Dermis blood vessel endothelial cell (primary cell): Measurements from ENCODE around the gene THYN1. TPM values are rescaled to one million over a fixed set of nuclear protein-coding genes. Genes with fewer than 3 reads are reported as not detected.
"Not testable (repeated sequence)": the region's sequence is repeated elsewhere in the genome, so short reads cannot be mapped to it uniquely, and the experiment has no call there.

Source experiments
- DNase-seq: peaks from one replicate; pipeline ENCODE4 v3.0.0; 2010
- total RNA-seq: library from RNA; depleted of rRNA; stranded (reverse); fragments of >200 nt; gene quantifications from 2 replicates; pipeline ENCODE4 v1.2.3, GENCODE V29; 2014

Gene THYN1
- 58.7 and 76.3 TPM in 2 replicates for total RNA-seq

DNA sequence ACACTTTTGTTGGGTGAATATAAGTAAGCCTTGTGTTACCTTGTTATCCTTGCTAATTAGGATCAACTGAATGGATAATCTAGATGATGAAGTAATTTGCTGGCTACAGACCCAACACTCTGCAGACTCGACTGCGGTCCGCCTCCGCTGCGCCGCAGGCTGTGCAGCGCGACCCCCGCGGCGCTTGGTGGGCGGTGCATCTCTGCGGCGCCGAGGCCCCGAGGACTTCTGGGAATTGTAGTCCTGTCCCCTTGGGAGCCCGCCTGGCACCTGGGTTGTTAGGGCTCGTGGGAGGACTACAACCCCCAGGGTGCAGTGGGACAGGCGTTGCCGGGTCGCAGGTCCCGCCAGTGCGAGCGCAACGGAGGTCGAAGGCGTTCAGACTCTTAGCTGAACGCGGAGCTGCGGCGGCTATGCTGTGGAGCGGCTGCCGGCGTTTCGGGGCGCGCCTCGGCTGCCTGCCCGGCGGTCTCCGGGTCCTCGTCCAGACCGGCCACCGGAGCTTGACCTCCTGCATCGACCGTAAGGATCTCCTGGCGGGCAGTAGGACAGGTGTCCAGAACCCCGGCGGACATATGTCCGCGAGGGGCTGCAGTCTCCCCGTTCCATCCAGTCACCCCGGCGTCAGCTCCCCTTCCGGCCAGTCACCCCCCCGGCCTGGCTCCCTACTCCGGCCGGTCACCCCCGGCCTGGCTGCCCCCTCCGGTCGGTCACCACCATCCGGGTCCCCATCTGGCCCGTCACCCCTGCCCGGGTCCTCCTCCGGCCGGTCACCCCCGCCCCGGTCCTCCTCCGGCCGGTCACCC lies at the start of gene THYN1, which contains the start of gene ACAD8:
THYN1 (minus strand) TSS at position 165 of the 806 bp plus-strand sequence. CDS start 470 bp downstream, outside the sequence.
ACAD8 (plus strand) TSS at position 381 of the 806 bp plus-strand sequence; CDS start at position 414, 33 bp downstream.
- peak; percentile 99 for DNase-seq

DNA sequence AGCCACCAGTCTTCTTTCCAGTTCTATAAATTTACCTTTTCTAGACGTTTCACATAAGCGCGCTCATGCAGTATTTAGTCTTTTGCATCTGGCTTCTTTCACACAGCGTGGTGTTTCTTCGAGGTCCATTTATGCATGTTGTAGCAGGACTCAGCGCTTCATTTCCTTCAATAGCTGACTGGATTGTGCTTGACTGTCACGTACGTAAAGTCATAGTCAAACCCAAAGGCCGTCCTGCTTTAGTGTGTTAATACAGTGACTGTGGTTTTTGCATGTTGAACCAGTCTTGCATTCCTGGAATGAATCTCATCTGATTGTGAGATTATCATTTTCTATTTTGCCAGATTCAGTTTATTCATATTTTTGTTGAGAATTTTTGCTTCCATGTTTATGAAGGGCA lies 41.5 kb upstream of the THYN1 start:
- DNase-seq, result no peak

DNA sequence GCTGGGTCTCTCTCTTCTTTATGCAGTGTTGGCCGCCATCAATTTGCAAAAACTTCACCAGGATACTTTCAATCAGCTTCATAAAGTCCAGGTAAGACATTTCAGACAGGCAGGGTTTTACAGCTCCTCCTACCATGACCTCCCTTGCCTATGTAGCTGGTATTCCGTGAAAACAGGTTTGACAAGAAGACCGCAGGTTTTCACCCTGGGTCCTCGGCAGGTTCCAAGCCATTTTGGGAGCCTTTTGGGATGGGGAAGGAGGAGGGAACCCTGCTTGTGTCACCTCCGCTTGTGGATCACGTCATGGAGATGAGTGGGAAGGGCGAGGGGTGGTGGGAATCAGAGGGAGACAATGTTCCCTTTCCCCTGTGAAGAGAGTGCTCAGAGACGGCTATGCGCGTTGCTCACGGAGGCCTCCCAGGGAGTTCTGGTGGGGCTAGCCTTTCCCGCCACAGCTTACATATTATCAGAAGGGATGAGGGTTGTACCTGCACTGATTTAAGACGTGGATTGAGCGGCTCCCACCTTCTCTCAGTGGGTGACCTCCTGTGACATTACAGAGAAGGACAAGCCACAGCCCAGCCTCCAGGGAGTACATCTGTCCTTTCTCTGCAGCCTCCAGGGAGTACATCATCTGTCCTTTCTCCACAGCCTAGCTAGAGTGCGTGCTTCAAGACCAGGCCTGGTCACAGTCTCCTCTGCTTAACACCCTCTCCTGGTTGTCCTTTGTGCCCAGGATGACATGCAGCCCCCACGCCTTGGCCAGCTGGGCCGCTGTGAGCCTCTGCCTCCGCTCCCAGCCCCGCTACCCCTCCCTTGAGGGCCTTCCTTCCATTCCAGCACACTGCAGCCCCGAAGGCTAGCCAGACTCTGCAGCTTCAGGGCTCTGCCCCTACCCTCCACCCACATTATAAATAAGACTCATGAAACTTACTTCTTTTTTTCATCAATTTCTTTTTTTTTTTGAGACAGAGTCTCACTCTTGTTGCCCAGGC lies 40.3 kb upstream of the THYN1 start:
- no peak for DNase-seq

DNA sequence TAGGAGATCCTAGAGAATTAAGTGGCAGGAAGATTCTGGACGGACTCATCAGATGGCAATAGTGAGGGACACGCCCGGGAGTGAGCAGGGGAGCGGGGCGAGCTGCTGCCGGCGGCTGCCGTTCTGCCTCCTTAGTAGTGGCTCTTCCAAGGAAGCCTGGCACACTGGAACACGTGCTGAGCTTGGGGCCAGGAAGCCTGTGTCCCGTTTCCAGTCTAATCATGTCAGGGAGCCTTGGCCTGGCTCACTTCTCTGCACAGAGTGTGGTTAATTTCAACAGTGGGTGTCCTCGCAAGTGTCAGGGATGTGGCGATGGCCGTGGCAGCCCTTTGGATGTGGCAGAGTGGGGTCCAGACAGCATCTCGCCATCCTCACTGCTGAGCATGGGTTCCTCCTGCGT lies 39.5 kb upstream of the THYN1 start:
- no peak for DNase-seq

DNA sequence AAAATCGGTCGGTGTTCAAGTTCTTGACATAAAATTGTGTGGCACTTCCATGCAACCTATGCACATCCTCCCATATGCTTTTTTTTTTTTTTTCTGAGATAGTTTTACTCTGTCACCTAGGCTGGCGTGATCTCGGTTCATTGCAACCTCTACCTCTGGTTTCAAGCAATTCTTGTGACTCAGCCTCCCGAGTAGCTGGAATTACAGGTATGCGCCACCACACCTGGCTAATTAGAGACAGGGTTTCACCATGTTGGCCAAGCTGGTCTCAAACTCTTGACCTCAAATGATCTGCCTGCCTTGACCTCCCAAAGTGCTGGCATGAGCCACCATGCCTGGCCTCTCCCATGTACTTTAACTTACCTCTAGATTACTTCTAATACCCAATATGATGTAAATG lies 38.0 kb upstream of the THYN1 start:
- DNase-seq, result no peak

DNA sequence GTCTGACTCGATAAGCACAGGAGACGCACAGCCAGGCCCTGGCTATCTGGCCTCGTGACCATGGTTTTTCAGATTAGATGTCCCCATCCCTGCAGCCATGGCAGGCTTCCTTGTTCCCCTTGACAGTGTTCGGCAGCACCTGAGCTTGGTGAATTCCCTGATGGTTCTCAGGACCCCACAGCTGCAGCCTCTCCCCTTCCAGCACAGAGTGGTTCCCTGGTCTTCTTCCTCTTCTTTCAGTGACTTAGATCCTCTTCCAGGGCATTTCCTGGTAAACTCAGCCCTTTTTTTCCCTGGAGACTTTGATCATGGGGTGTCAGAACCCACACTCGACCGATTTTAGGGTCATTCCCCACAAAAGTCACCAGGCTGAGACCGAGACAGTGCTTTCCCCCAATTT lies 37.5 kb upstream of the THYN1 start:
- DNase-seq, result no peak

DNA sequence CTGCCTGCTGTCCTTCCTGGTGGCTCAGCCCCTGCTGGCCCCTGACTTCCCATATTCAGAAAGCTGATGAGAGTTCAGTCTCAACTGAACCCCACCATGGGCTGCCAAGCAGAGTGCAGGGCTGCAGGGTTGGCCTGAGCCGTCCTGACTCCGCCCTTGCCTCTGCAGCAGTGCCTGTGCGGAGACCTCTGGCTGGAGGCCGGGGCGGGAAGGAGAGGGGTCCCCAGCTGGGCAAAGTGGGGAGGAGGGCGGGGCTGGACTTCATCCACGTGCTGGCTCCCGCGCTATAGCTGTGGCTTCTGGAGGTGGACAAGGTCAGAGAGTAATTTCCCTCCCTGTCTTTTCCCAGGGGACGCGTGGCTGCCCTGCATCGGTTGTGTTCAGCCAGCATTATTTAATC lies 36.6 kb upstream of the THYN1 start:
- no peak for DNase-seq

DNA sequence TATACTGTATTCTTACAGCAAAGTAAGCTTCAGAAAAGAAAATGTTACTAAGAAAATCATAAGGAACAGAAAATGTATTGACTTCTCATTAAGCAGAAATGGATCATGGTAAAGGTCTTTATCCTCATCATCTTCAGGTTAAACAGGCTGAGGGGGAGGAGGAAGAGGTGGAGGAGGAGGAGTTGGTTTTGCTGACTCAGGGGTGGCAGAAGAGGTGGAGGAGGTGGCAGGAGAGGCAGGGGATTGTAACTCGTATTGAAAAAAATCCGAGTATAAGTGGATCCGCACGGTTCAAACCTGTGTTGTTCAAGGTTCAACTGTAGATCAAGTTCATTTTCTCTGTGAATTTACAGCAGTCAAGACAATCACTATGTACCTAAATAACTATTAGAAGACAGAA lies 36.0 kb upstream of the THYN1 start:
- no peak for DNase-seq

DNA sequence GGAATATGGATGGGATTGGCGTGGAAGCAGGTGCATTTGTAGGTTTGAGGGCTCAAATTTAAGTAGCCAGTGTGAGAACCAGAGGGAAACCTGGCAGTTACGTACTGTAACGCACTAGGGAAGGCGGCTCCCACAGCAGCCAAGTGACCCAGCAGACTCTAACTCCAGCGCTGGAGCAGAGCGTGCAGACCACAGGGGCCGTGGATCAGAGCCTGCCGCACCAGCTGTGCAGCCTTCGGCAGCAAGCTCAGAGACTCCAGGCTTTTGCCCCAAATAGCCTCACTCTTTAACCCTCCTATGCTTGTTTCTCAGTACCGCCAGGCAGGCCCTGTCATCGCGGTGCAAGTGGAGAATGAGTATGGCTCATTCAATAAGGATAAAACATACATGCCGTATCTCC lies 35.3 kb upstream of the THYN1 start:
- DNase-seq, result no peak

DNA sequence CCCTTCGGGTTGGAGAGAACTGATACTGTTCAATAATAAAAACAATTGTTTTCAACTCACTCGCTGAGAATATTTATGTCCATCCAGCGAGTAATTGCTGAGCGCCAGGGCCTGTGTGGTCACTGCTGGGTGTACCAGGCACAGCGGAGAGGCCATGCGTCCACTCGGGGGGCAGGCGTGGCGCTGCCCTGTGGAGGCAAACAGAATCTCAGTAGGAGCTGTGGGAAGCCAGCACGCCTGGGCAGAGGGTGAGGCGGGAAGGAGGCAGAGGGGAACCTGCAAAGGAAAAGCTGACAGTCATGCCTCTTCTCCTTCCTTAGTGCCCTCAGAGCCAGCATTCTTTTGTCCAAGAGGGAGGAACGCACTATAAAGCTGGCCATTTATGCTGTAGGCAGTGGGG lies 34.4 kb upstream of the THYN1 start:
- no peak for DNase-seq

DNA sequence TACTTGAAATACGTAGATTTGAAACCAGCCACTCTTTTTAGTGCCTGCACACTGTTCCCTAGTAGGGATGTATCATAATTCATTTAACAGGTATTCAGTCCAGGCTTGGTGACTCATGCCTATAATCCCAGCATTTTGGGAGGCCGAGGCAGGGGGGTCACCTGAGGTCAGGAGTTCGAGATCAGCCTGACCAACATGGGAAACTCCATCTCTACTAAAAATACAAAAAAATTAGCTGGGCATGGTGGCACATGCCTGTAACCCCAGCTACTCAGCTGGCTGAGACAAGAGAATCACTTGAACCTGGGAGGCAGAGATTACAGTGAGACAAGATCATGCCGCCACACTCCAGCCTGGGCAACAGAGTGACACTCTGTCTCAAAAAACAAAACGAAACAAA lies 31.2 kb upstream of the THYN1 start:
- not testable (repeated sequence) for DNase-seq

DNA sequence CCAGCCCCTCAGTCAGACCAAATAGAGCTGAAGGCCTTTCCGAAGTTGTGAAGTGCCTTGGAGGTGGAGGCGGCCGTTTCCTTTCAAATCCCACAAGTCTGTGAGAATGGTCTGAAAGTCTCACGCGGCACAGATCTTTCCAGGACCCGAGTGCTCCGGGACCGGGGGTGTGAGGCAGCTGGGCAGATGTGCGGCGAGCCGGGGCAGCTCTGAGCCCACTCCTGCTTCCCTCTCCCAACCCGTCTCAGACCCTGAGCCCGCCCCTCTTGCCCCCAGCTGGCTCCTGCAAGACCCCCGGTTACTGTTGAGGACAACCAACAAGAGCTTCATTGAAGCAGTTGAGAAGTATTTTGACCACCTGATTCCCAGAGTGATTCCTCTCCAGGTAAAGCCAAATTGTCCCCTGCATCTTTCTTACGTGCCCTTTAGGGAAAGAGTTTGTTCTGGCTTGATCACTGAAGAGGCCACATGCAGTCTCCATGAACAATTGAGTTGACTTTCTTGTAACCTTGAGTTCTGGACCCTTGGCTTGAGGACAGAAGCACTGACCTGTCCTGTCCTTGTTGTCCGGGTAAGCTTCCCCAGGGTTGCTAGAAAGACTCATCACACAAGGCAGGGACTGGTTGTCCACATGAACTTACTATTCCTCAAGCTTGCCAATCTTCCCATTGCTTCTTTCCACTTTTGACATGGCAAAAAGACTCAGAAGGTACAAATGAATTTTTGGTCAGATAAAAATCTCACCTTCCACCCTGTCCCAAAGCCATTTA lies 30.5 kb upstream of the THYN1 start:
- DNase-seq, result no peak

DNA sequence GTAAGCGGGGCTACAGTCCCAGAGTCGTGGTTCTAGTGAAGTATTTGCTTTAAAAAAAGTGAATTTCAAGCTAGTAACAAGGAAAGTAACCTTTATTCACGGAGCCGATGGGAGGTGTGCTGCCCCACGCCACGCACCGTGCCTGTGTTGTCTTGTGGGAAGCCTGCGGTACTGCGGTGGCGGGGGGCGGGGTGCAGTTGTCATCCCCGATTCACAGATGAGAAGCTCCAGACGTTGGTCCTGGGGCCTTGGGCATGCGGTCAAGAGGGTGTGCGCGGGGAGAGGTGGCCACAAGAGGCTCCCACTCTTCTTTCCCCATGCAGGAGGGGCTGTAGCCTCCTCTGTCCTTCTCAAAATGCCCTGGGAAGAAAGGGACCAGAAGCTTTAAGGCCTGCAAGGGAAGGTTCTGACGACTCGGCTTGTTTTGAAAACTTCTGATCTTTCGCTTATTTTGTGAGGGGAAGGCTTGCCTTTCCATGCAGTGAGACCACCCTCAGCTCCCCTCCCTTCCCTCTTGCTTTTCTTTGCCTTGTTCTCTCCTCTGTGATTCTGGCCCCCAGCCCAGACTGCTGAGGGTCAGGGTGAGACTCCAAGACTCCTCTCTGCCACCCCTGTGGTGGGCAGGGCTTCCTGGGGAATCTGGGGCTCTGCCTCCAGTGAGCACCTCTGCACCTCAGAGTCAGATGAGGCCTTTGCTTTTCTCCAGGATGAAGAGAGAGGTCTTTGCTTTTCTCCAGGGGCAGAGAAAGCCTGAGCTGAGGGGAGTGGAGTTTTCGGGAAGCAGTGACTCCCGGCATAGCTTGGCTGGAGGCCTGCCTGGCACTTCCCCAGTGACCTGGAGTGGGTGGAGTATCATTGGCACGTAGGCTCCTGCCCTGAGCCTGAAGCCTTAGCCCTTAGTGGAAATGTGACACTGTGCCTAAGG lies 29.2 kb upstream of the THYN1 start:
- no peak for DNase-seq

DNA sequence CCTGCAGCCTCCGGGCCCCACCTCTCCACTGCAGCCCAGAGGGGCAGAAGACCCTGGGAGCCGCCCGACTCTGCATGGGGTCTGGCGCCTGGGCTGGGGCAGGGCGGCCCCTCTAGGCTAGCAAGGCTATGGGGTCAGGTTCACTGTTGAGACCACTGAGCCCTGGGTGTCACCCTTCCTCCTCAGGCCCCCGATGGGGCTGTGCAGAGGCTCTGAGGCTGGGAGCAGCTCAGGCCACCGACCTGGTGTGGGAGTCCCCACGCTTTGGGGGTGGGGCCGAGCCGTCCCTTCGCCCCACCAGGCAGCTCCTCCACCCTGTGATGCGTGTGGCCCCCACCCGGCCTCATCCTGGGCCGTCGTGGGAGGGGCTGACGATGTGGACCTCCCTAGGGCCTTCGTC lies 28.5 kb upstream of the THYN1 start:
- not testable (repeated sequence) for DNase-seq

DNA sequence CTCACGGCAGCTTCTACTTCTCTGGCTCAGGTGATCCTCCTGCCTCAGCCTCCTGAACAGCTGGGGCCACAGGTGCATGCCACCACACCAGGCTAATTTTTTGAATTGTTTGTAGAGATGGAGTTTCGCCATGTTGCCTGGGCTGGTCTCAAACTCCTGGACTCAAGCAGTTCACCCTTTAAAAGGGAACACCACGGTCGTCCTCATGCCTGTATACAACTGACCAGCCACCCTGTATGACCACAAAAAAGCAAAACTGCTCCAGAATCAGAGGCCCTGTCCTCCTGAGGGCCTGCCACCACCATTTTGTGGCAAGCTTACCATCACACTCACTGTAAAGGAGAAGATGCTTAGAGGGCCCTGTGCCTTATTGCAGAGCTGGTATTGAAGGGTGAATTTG lies 25.2 kb upstream of the THYN1 start:
- no peak for DNase-seq

DNA sequence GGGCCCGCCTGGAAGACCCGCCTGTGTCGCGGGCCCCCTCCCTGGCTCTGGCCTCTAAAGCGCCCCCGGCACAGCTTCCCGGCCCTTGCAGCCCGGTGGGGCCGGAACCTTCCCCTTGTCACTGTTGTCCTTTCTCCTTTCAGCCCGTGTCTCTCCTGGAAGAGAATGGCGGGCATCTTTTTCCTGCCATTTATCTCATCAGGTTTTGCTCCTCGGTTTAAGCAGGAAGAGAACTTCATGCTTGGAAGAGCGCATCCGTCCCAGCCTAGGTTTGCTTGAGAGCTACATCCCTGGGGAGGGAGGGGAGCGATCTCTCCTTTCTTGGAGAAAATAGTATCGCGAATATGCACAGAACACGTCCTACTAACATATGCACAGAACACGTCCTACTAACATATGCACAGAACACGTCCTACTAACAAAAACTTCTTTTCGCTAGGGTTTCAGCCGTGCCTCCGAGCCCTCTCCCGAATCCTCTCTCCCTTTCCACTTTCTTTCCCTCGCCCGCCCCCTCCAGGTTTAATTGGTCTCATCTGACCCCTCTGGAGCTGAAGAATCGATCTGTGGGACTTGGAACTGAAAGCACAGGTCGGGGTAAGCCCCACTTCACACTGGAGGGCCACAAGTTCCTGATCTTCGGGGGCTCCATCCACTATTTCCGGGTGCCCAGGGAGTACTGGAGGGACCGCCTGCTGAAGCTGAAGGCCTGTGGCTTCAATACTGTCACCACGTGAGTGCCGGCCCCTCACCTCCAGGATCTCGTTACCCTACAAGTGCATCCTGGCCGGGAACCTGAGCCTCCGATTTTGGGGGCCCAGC lies 24.2 kb upstream of the THYN1 start:
- peak; percentile 6 for DNase-seq

DNA sequence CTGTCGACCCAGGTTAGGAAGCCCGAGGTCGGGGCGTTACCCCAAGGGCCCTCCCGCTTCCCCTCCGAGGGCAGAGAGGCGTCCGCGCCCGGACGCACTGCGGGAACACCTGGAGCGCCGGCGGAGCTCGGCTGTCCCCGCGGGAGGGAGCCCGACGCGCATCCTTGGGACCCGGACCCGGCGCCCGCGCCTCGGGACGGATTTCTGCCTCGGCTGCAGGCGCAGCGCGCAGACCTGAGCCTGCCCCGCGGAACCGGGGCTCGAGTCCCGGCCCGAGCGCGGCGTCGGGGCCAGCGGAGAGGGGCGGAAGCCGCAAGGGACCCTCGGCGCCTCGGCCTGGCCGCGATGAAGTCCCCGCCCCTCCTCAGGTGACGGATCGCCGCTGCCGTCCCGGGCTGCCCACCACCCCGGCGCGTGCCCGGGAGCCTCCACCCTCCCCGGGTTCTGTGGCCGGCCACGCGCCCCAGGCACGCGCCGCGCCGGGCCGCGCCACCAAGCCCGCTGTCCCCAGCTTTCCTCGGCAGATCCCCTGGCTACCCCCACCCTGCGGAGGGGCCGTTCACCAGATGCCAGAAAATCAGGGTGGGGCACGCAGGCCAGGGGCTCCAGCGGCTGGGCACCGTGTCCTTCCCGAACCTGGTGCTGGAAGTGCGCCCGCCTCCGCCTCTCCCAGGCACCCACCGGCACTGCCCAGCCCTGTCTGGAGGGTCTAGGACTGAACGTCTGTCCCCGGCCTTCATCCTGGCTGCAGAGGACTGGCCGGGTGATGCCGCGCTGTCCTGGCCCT lies 23.4 kb upstream of the THYN1 start:
- no peak for DNase-seq

DNA sequence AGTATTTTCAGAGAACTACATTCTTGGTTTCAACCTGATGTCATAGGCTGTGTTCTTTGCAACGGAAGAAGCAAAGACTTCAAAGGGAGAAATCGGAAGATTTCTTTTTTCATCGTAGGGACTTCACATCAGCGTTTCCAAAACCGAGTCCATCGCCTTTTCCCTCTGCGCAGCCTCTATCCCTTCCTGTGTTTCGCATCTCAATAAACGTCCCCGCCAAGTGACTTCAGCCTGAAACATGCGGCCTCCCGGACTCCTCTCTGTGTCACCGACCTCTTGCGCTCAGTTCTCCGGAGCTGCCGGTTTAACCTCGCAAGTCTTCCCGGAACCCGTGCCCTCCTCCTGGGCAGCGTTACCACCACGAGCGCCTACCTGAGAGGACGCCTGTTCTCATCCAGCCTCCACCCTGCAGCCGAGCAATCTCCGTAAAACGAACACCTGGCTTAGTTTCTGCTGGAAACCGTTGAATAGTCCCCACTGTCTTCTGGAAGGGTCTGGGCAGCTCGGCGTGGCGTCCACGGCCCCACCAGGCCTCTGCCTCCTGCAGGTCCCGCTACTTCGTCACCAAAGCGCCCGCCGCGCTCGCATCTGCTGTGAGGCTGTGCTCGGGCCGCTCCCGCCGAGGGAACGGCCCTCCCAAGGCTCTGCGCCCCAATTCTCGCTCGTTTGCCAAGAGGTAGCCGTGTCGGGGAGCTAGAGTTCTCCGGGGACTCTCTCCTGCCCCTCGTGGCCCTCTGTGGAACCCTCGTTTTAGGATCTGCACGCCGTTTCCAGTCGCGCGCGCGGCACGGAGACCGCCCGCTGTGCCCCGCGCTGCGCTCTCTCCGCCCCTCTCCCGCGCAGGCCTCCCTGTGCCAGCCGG lies 22.6 kb upstream of the THYN1 start, which contains the start of gene GLB1L3:
GLB1L3 (plus strand) TSS at position 846 of the 862 bp plus-strand sequence. CDS start 362 bp downstream, outside the sequence.
- DNase-seq, result peak; percentile 33

DNA sequence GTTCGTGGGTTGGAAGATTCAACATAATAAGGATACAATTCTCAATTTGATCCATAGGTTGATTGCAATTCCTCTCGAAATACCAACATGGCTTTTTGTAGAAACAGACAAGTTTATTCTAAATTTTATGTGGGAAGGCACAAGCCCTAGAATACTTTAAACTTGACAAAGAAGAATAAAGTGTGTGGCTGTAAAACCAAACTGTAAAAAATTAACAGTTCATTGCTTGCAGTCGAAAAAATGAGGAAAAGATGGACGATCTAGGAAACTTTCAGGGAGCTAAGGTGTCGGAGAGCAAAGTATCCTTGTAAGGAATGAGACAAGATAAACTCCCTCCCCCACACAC lies 22.0 kb upstream of the THYN1 start:
- no peak for DNase-seq
